Ovary (tissue), 9 donors: ENCODE results near the gene CIC. TPM values are rescaled to one million over a fixed set of nuclear protein-coding genes. Genes with fewer than 3 reads are reported as not detected.
A peak's percentile ranks its signal among the peaks of the same experiment; 100 is the strongest.

ENCODE experiments used
- DNase-seq, 5 donors: peaks; one replicate each; pipeline ENCODE4 v3.0.0-alpha.2; 2019 to 2020
- H3K27ac ChIP-seq, 2 donors: fragments of 200-600 bp; one replicate each; pipeline versions ENCODE4 v1.5.1 to v1.8.0; 2019 to 2022
- H3K27me3 ChIP-seq: fragments of 200-600 bp; one replicate; pipeline ENCODE4 v1.8.0; 2022
- H3K36me3 ChIP-seq: fragments of 200-600 bp; sonication (generic); one replicate; pipeline ENCODE4 v1.5.1; 2019
- H3K4me1 ChIP-seq: one replicate; pipeline ENCODE4 v1.8.1; 2013; ENCODE audit warnings: mild to moderate bottlenecking, moderate library complexity; ENCODE audit not compliant: insufficient read depth
- H3K4me3 ChIP-seq: fragments of 200-600 bp; sonication (generic); one replicate; pipeline ENCODE4 v1.5.1; 2017
- H3K9me3 ChIP-seq, 2 donors: fragments of 200-600 bp in 1 of 2; sonication (generic) in 1 of 2; one replicate each; pipeline versions ENCODE4 v1.5.1 to v1.8.1; 2013 to 2019; ENCODE audit warnings: mild to moderate bottlenecking in 1 of 2, moderate library complexity in 1 of 2
- EP300 ChIP-seq: sonication (generic); formaldehyde crosslinking; IDR thresholded peaks from one replicate; pipeline ENCODE4 v1.6.1; 2017; ENCODE audit warnings: antibody characterized with exemption
- POLR2A ChIP-seq: fragments of 450-650 bp; IDR thresholded peaks from one replicate; pipeline ENCODE4 v1.6.1; 2017; ENCODE audit warnings: antibody characterized with exemption, mild to moderate bottlenecking, moderate library complexity
- WGBS, 3 donors: extraction: QIAGEN DNeasy Blood & Tissue Kit in 1 of 3; methylation state at CpG; one replicate each; pipeline versions ENCODE4 v1.1.5 to v1.1.7; 2013 to 2017; 5-methylcytosine and 5-hydroxymethylcytosine counted together
- intact Hi-C, 4 donors: fragments of 100-400 bp; cut with DNase I; formaldehyde crosslinking; loops; one replicate each; pipeline versions ENCODE4 v1.11.0 to v1.15.1; 2022 to 2023
- polyA plus RNA-seq, 2 donors: library from polyadenylated mRNA; stranded (reverse); fragments of 200-250 nt in 1 of 2; fragments of 350-450 nt in 1 of 2; fragmentation: Illumina TruSeq in 1 of 2; extraction: RNeasy Lipid Tissue Mini Kit (QIAGEN cat#74804) in 1 of 2; gene quantifications; one replicate each; pipeline ENCODE4 v1.2.3, GENCODE V29; 2013 to 2014
- total RNA-seq, 7 donors: library from RNA; depleted of rRNA in 2 of 7; stranded (reverse); fragments of >200 nt in 2 of 7; fragmentation: NEBNext Ultra II Directional in 3 of 7; extraction: Animal tissue kit (Norgen Biotek cat#: 25700) in 3 of 7; gene quantifications; one replicate each; pipeline versions ENCODE4 v1.1.0 to v1.2.4, GENCODE V29; 2016 to 2023
- TF ChIP-seq, protein P1 (sequence below), 3 donors: fragments of 450-650 bp in 2 of 3; fragments of 200-600 bp in 1 of 3; IDR thresholded peaks; one replicate each; pipeline versions ENCODE4 v1.5.1 to v1.8.0; 2016 to 2022; ENCODE audit warnings: antibody characterized with exemption in 3 of 3, mild to moderate bottlenecking in 1 of 3
- donor health status: DM: no; HTN: no; CAD: no; lungs with moderate emphysema.
- donor health status: DM: no; HTN: no; CAD: no.
- donor health status: Bipolar disorder and iron deficiency.
- donor health status: DM: yes; HTN: yes; CAD: no.
- donor health status: DM: no; HTN: no; CAD: no.
- donor health status: DM: yes; HTN: yes; CAD: no.

CIC gene
- total and polyA plus RNA-seq, 9 donors, result 6.6 to 139 (median 97.9) TPM

DNA sequence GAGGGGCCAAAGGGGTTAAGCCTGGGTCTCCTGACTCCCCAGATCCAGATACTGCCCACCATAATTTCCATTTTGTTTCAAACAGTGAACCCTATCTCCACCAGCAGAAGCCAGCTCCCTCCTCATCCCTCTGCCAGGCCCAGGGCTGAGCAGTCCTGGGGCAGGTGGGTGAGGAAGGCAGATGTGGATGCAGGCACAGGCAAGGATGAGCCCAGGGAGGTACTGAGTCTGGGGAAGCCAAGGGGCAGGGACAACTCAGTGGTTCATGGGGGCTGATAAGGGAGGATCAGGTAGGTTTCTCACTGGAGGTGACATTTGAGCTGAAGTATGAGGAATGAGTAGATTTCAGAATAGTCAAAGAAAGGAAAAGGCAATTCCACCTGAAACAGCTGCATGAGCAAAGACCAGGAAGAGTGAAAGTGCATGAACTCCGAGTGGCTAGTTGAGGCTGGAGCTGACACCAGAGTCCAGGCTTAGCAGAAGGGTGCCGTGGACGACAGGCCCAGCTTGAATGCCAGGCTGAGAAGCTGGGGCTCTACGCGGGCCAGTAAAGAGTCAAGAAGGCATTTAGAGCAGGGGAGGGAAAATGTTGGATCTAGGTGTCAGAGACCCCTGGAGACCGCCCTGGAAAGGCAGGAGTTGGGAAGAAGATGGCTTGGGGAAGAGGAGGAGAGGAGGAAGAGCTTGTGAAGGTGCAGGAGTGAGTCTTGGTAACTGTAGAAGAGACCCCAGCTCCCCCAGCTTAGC is 10.3 kb downstream of the CIC start:
- Histone ChIP-seq H3K27me3 (no peaks in the 10 kb centered on the region), H3K36me3 (no peaks in the 10 kb centered on the region), H3K4me1 (peaks cover 21% of the 10 kb centered on the region), H3K4me3 (peak overlapping the region; percentile 91), H3K27ac (peak overlapping the region; percentile 83 to 98), H3K9me3 (no peaks in the 10 kb centered on the region)
- intact Hi-C loops, result no loop called here
- TF ChIP-seq POLR2A, result no peak
- TF ChIP-seq, protein P1, sequence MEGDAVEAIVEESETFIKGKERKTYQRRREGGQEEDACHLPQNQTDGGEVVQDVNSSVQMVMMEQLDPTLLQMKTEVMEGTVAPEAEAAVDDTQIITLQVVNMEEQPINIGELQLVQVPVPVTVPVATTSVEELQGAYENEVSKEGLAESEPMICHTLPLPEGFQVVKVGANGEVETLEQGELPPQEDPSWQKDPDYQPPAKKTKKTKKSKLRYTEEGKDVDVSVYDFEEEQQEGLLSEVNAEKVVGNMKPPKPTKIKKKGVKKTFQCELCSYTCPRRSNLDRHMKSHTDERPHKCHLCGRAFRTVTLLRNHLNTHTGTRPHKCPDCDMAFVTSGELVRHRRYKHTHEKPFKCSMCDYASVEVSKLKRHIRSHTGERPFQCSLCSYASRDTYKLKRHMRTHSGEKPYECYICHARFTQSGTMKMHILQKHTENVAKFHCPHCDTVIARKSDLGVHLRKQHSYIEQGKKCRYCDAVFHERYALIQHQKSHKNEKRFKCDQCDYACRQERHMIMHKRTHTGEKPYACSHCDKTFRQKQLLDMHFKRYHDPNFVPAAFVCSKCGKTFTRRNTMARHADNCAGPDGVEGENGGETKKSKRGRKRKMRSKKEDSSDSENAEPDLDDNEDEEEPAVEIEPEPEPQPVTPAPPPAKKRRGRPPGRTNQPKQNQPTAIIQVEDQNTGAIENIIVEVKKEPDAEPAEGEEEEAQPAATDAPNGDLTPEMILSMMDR (IDR thresholded peaks at IDR 0.05), result no peak
- no peak for TF ChIP-seq EP300
- DNase-seq, result peak in 1 of 5 donors; percentile 32
- 6 to 14% (median 10%) methylated on average over 6 of the region's 6 CpGs for WGBS, 3 donors

DNA sequence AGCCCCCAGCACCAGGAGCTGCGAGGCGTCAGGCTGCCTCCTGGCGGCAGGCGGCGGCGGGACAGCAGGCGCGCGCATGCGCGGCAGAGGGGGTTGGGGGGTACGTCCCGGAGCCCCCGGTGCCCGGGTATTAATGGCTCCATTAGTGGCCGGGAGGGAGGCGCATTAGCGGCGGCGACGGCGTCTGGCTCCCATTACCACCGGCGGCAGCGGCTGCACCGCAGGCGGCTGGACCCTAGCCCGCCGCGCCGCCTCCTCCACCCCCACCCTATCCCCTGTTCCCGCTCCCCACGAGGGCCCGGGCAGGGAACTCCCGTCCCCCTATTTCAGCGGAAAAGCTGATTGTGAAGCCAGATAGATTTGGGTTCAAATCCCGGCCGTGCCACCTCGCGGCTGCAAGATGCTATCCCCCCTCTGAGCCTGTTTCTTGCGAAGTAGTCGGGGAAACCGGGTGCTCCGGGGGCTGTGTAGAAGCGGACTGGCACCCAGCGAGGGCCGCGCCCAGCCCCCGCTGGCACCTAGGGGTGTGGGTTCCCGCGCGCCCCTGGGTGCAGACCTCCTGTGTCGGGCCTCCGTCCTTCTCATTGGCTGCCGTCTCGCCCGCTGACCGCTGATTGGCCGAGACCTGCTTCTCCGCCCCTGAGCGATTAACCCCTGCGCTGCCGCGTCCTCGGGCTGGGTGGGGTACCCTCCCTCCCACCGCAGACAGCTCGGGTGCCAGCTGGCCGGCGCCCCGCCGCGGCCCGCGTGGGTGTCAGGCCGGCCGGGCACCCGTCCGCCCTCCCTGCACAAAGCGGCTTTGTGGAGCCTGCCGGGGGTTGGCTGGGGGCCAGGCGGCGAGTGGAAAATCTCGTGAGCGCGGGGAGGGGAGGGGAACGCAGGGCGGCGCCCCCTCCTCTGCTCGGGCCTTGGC is 11.1 kb downstream of the CIC start:
- peaks cover 22% of the 10 kb centered on the region for H3K4me1 ChIP-seq
- peak overlapping the region; percentile 91 for H3K4me3 ChIP-seq
- H3K9me3 ChIP-seq, result no peaks in the 10 kb centered on the region
- 0 to 1% (median 0%) methylated on average over 67 to 89 of the region's 89 CpGs for WGBS, 3 donors
- peak; percentile 95 to 97 (median 96) for DNase-seq
- TF ChIP-seq POLR2A, result peak; percentile 55
- TF ChIP-seq EP300, result no peak
- TF ChIP-seq, protein P1 (IDR thresholded peaks at IDR 0.05), result peak; percentile 96 to 98 (median 96)
- intact Hi-C loops, result loop anchor here in 2 of 4 donors (2.0 kb wide), 2 partner anchors 25 to 35 kb away; partner anchors contain the start of gene ERF (in 1 of the 2)
- peak overlapping the region; percentile 83 to 98 for H3K27ac ChIP-seq
- H3K36me3 ChIP-seq, result no peaks in the 10 kb centered on the region
- H3K27me3 ChIP-seq, result no peaks in the 10 kb centered on the region

DNA sequence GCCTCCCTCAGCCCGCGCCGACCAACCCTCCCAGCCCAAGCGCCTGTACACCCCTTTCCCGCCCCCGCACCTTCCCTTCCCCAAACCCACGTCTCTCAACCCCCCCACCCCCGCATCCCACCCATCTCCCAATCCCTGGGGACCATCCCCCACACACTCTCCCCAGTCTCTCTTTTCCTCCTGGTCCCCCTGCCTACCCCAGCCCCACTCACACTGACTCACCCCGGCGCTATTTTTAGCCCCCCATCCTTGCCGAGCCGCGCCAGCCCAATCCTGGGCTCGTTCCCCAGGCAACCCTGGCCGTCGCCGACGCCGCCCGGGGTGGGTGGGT is 11.7 kb downstream of the CIC start:
- peak in 2 of 5 donors; percentile 83 to 85 for DNase-seq
- Histone ChIP-seq H3K9me3 (no peaks in the 10 kb centered on the region), H3K27ac (peak overlapping the region; percentile 83 to 98), H3K27me3 (no peaks in the 10 kb centered on the region), H3K36me3 (no peaks in the 10 kb centered on the region), H3K4me1 (peaks cover 27% of the 10 kb centered on the region), H3K4me3 (peak overlapping the region; percentile 91)
- TF ChIP-seq EP300, result no peak
- intact Hi-C loops, result loop anchor here in 2 of 4 donors (2.0 kb wide), 2 partner anchors 26 to 36 kb away; partner anchors contain the start of gene ERF (in 1 of the 2)
- 0 to 1% (median 0%) methylated on average over 16 to 20 of the region's 20 CpGs for WGBS, 3 donors

DNA sequence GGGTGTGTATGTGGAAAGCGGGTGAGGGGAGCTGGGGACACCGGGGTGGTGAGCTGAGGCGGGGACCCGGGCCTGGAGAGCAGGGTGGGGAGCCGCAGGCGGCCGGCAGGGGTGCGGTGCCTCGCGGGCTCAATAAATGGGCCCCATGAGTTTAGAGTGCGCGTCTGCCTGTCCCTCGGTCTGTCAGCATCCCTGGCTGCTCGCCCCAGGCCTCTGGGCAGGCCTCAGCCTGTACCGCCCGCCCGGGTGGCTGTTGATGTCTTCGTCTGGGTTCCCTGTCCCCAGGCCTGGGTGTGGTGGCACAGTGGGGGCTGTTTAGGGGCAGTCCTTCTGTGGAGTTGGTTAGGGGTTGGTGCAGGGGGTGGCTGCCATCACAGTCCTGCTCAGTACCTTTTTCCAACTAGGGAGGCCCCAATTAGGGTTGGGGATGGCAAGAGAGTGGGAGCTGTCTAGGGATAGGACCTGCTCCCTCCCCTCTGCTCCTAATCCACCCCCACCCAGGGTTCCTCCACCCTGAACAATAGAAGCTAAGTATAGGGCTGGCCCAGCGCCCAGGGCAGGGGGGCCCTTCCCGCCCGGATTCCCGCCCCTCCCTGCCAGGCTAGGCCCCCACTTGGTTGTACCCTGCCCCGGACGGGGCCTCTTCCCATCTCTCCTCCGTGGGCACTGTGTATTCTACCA is 12.2 kb downstream of the CIC start:
- Histone ChIP-seq H3K36me3 (no peaks in the 10 kb centered on the region), H3K27ac (peak overlapping the region; percentile 83 to 98), H3K27me3 (no peaks in the 10 kb centered on the region), H3K4me3 (peak overlapping the region; percentile 91), H3K9me3 (no peaks in the 10 kb centered on the region), H3K4me1 (peaks cover 32% of the 10 kb centered on the region)
- TF ChIP-seq, protein P1 (IDR thresholded peaks at IDR 0.05), result peak in 1 of 3 donors; percentile 10
- TF ChIP-seq EP300, result no peak
- peak; percentile 66 to 79 (median 76) for DNase-seq
- intact Hi-C loops, result loop anchor here in 2 of 4 donors (2.0 kb wide), 2 partner anchors 26 to 36 kb away; partner anchors contain the start of gene ERF (in 1 of the 2)
- WGBS, 3 donors, result 8 to 11% (median 11%) methylated on average over 15 to 25 of the region's 25 CpGs
